SK-N-SH (cell line): Measurements from ENCODE around the gene MAPK13.

ENCODE experiments used
- CTCF ChIP-seq: fragments of 200-600 bp; sonication (generic); IDR thresholded peaks from 2 replicates; pipeline ENCODE4 v1.6.1; 2017; ENCODE audit warnings: antibody characterized with exemption, mild to moderate bottlenecking, moderate library complexity
- ELF1 ChIP-seq: IDR thresholded peaks from 2 replicates; pipeline ENCODE4 v1.4.0; 2012
- EP300 ChIP-seq, 2 experiments: IDR thresholded peaks; 2 replicates each; pipeline versions ENCODE4 v1.4.0 to v1.6.1; 2012; ENCODE audit warnings: borderline replicate concordance in 1 of 2, low read depth in 1 of 2, low read length in 1 of 2
- EZH2phosphoT487 ChIP-seq: fragments of 200-600 bp; sonication (generic); IDR thresholded peaks from 2 replicates; pipeline ENCODE4 v1.6.1; 2017; ENCODE audit warnings: low read depth, mixed run types, mild to moderate bottlenecking, antibody characterized with exemption, moderate library complexity, borderline replicate concordance
- FOXM1 ChIP-seq: IDR thresholded peaks from 2 replicates; pipeline ENCODE4 v1.4.0; 2012; ENCODE audit warnings: low read depth, mild to moderate bottlenecking
- MAX ChIP-seq: IDR thresholded peaks from 2 replicates; pipeline ENCODE4 v1.4.0; 2012; ENCODE audit warnings: low read depth
- POLR2AphosphoS5 ChIP-seq: IDR thresholded peaks from 2 replicates; pipeline ENCODE4 v1.6.1; 2012; ENCODE audit warnings: low read depth, low read length
- RCOR1 ChIP-seq: fragments of 150-350 bp; IDR thresholded peaks from 2 replicates; pipeline ENCODE4 v1.6.1; 2017; ENCODE audit warnings: antibody characterized with exemption, low read length
- RXRA ChIP-seq: IDR thresholded peaks from 2 replicates; pipeline ENCODE4 v1.4.0; 2012; ENCODE audit warnings: low read depth, mild to moderate bottlenecking, borderline replicate concordance

DNA sequence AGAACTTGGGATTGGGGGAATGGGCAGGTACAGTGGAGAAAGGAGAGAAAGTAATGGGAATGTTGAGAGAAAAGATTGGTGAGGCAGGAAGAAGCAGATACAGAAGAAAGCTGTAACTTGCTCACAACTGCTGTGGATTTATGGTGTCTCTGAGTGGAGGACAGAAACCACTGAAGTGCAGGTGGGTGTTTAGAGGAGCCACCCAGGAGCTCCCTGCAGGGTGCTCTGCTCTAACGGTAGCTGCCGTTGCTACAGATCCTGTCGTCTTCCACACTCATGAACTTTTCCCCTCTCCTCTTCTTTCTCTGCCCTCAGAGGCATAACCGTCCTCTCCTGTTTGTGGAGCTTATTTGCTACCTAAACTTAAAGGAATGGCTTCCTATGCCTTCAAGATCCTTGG, 27.5 kb upstream of the MAPK13 start:
- TF ChIP-seq CTCF (no peak), MAX (no peak), POLR2AphosphoS5 (no peak), EZH2phosphoT487 (no peak), RCOR1 (no peak), ELF1 (no peak), FOXM1 (no peak), EP300 (IDR thresholded peaks at IDR 0.05; ENCODE audit: borderline replicate concordance in 1 of 2, low read depth in 1 of 2, low read length in 1 of 2) (no peak), RXRA (no peak)
